Measurements from ENCODE around the gene SDCCAG8. TPM values are rescaled to one million over a fixed set of nuclear protein-coding genes. Genes with fewer than 3 reads are reported as not detected.

Gene SDCCAG8
- total RNA-seq, 4 donors from 2014 or later: 21.6 to 62.7 (median 39.8) TPM

GRCh38 chr1:243508303-243508713 lies 252.5 kb downstream of the SDCCAG8 start:
- H3K4me3 ChIP-seq: no peak overlapping the region
- TF ChIP-seq POLR2AphosphoS5 (IDR thresholded peaks at IDR 0.05): no peak
- TF ChIP-seq POLR2A (IDR thresholded peaks at IDR 0.05): no peak
- no peak for TF ChIP-seq EP300 (IDR thresholded peaks at IDR 0.05)
- no peak for TF ChIP-seq CTCF (IDR thresholded peaks at IDR 0.05)
- peaks cover 6% of the 10 kb centered on the region for H3K36me3 ChIP-seq
- WGBS: 84% methylated on average over 9 of the region's 9 CpGs
- H3K27me3 ChIP-seq: no peaks in the 10 kb centered on the region
- DNase-seq (ENCODE audit: low spot score in 2 of 2): no peak
- H3K9me3 ChIP-seq: no peaks in the 10 kb centered on the region
- H3K27ac ChIP-seq: no peak overlapping the region
- H3K4me1 ChIP-seq: no peaks in the 10 kb centered on the region

GRCh38 chr1:243508943-243509342 lies 253.1 kb downstream of the SDCCAG8 start:
- H3K9me3 ChIP-seq: no peaks in the 10 kb centered on the region
- DNase-seq (ENCODE audit: low spot score in 2 of 2): no peak
- no peaks in the 10 kb centered on the region for H3K27me3 ChIP-seq
- TF ChIP-seq CTCF (IDR thresholded peaks at IDR 0.05) (no peak), POLR2AphosphoS5 (IDR thresholded peaks at IDR 0.05) (no peak), EP300 (IDR thresholded peaks at IDR 0.05) (no peak), POLR2A (IDR thresholded peaks at IDR 0.05) (no peak)
- no peak overlapping the region for H3K27ac ChIP-seq
- WGBS: 100% methylated on average over 1 of the region's 1 CpG
- no peaks in the 10 kb centered on the region for H3K4me1 ChIP-seq
- peaks cover 6% of the 10 kb centered on the region for H3K36me3 ChIP-seq
- H3K4me3 ChIP-seq: no peak overlapping the region

- no peaks in the 10 kb centered on the region for H3K27me3 ChIP-seq
- peaks cover 6% of the 10 kb centered on the region for H3K36me3 ChIP-seq
- TF ChIP-seq POLR2AphosphoS5 (IDR thresholded peaks at IDR 0.05) (no peak), CTCF (IDR thresholded peaks at IDR 0.05) (no peak), EP300 (IDR thresholded peaks at IDR 0.05) (no peak), POLR2A (IDR thresholded peaks at IDR 0.05) (no peak)
- H3K4me3 ChIP-seq: no peak overlapping the region
- H3K9me3 ChIP-seq: no peaks in the 10 kb centered on the region
- H3K4me1 ChIP-seq: no peaks in the 10 kb centered on the region
- DNase-seq (ENCODE audit: low spot score in 2 of 2): no peak
- WGBS: 100% methylated on average over 3 of the region's 3 CpGs
- H3K27ac ChIP-seq: no peak overlapping the region
These were observed 255.1 kb downstream of the SDCCAG8 start for GRCh38 chr1:243510928-243511327.

GRCh38 chr1:243513726-243514491 lies 258.1 kb downstream of the SDCCAG8 start:
- Histone ChIP-seq H3K4me1 (no peaks in the 10 kb centered on the region), H3K9me3 (peaks cover 5% of the 10 kb centered on the region), H3K4me3 (no peak overlapping the region), H3K27me3 (no peaks in the 10 kb centered on the region), H3K36me3 (peaks cover 6% of the 10 kb centered on the region), H3K27ac (no peak overlapping the region)
- no peak for TF ChIP-seq POLR2AphosphoS5 (IDR thresholded peaks at IDR 0.05)
- TF ChIP-seq POLR2A (IDR thresholded peaks at IDR 0.05): no peak
- TF ChIP-seq CTCF (IDR thresholded peaks at IDR 0.05): no peak
- TF ChIP-seq EP300 (IDR thresholded peaks at IDR 0.05): no peak
- WGBS: 71% methylated on average over 7 of the region's 7 CpGs
- DNase-seq (ENCODE audit: low spot score in 2 of 2): no peak

GRCh38 chr1:243514927-243515326 lies 259.1 kb downstream of the SDCCAG8 start:
- Histone ChIP-seq H3K4me1 (no peaks in the 10 kb centered on the region), H3K36me3 (peaks cover 6% of the 10 kb centered on the region), H3K27me3 (no peaks in the 10 kb centered on the region), H3K9me3 (peaks cover 5% of the 10 kb centered on the region), H3K27ac (no peak overlapping the region), H3K4me3 (no peak overlapping the region)
- TF ChIP-seq POLR2AphosphoS5 (IDR thresholded peaks at IDR 0.05): no peak
- no peak for TF ChIP-seq EP300 (IDR thresholded peaks at IDR 0.05)
- no peak for TF ChIP-seq CTCF (IDR thresholded peaks at IDR 0.05)
- no peak for TF ChIP-seq POLR2A (IDR thresholded peaks at IDR 0.05)
- no peak for DNase-seq (ENCODE audit: low spot score in 2 of 2)
- 89% methylated on average over 1 of the region's 1 CpG for WGBS

Data from suprapubic skin (tissue), 4 donors.